ENCODE results near the gene SLC44A2. TPM values are rescaled to one million over a fixed set of nuclear protein-coding genes. Genes with fewer than 3 reads are reported as not detected.

SLC44A2 gene
- total and polyA plus RNA-seq, 5 donors: 70.1 to 145 (median 109) TPM

Other genes with a start within 250 kb of the SLC44A2 start
- gene TYK2, start 245.0 kb upstream of the SLC44A2 start, total RNA-seq: 10 to 100 TPM; 56.3 to 77.0 (median 73.4) TPM
- 71.6 TPM for gene TYK2, start 245.0 kb upstream of the SLC44A2 start, polyA plus RNA-seq
- gene CDC37, start 222.0 kb upstream of the SLC44A2 start, total RNA-seq: 100 to 1,000 TPM; 131 to 133 (median 132) TPM
- gene CDC37, start 222.0 kb upstream of the SLC44A2 start, polyA plus RNA-seq: 228 TPM
- 10 to 100 TPM in 3 of 4 donors, 1 to 10 TPM in 1; 8.4 to 14.2 (median 11.0) TPM for gene PDE4A, start 205.0 kb upstream of the SLC44A2 start, total RNA-seq
- 5.5 TPM for gene PDE4A, start 205.0 kb upstream of the SLC44A2 start, polyA plus RNA-seq
- gene KEAP1, start 122.2 kb upstream of the SLC44A2 start, total RNA-seq: 10 to 100 TPM; 48.0 to 74.6 (median 62.8) TPM
- 51.9 TPM for gene KEAP1, start 122.2 kb upstream of the SLC44A2 start, polyA plus RNA-seq
- under 1 TPM in 3 of 4 donors, not detected in 1; 0.15 to 0.31 (median 0.19) TPM for gene S1PR5, start 108.1 kb upstream of the SLC44A2 start, total RNA-seq
- 0.16 TPM for gene S1PR5, start 108.1 kb upstream of the SLC44A2 start, polyA plus RNA-seq
- gene ATG4D, start 81.6 kb upstream of the SLC44A2 start, total RNA-seq: 10 to 100 TPM; 45.1 to 54.0 (median 48.9) TPM
- 48.0 TPM for gene ATG4D, start 81.6 kb upstream of the SLC44A2 start, polyA plus RNA-seq
- 10 to 100 TPM; 10.5 to 13.0 (median 12.1) TPM for gene KRI1, start 59.5 kb upstream of the SLC44A2 start, total RNA-seq
- gene KRI1, start 59.5 kb upstream of the SLC44A2 start, polyA plus RNA-seq: 9.3 TPM
- 1 to 10 TPM; 6.1 to 7.6 (median 7.0) TPM for gene CDKN2D, start 56.6 kb upstream of the SLC44A2 start, total RNA-seq
- 9.4 TPM for gene CDKN2D, start 56.6 kb upstream of the SLC44A2 start, polyA plus RNA-seq
- gene AP1M2, start 38.2 kb upstream of the SLC44A2 start, total RNA-seq: not detected
- gene AP1M2, start 38.2 kb upstream of the SLC44A2 start, polyA plus RNA-seq: 0.09 TPM
- 100 to 1,000 TPM; 119 to 161 (median 141) TPM for gene ILF3, start 28.8 kb downstream of the SLC44A2 start, total RNA-seq
- gene ILF3, start 28.8 kb downstream of the SLC44A2 start, polyA plus RNA-seq: 74.2 TPM
- gene QTRT1, start 75.9 kb downstream of the SLC44A2 start, total RNA-seq: 10 to 100 TPM; 23.7 to 30.7 (median 26.1) TPM
- gene QTRT1, start 75.9 kb downstream of the SLC44A2 start, polyA plus RNA-seq: 33.1 TPM
- 100 to 1,000 TPM; 176 to 202 (median 189) TPM for gene DNM2, start 92.5 kb downstream of the SLC44A2 start, total RNA-seq
- 129 TPM for gene DNM2, start 92.5 kb downstream of the SLC44A2 start, polyA plus RNA-seq
- 10 to 100 TPM; 24.6 to 30.4 (median 27.8) TPM for gene TMED1, start 210.7 kb downstream of the SLC44A2 start, total RNA-seq
- 43.4 TPM for gene TMED1, start 210.7 kb downstream of the SLC44A2 start, polyA plus RNA-seq
- 1 to 10 TPM in 1 of 4 donors, under 1 TPM in 3; 0.39 to 1.4 (median 0.64) TPM for gene C19orf38, start 222.9 kb downstream of the SLC44A2 start, total RNA-seq
- gene C19orf38, start 222.9 kb downstream of the SLC44A2 start, polyA plus RNA-seq: 0.23 TPM
- gene CARM1, start 246.0 kb downstream of the SLC44A2 start, total RNA-seq: 10 to 100 TPM; 30.8 to 37.2 (median 32.6) TPM
- gene CARM1, start 246.0 kb downstream of the SLC44A2 start, polyA plus RNA-seq: 35.2 TPM

Data from right cardiac atrium (tissue), 5 donors.